Measurements from ENCODE around the gene EPB41. TPM values are rescaled to one million over a fixed set of nuclear protein-coding genes. Genes with fewer than 3 reads are reported as not detected.

EPB41 gene
- total and polyA plus RNA-seq, 2 of the 8 experiments (the other 6 are each of a cell fraction or from before 2014, with no cell fraction given), result 36.7 to 109 TPM

DNA sequence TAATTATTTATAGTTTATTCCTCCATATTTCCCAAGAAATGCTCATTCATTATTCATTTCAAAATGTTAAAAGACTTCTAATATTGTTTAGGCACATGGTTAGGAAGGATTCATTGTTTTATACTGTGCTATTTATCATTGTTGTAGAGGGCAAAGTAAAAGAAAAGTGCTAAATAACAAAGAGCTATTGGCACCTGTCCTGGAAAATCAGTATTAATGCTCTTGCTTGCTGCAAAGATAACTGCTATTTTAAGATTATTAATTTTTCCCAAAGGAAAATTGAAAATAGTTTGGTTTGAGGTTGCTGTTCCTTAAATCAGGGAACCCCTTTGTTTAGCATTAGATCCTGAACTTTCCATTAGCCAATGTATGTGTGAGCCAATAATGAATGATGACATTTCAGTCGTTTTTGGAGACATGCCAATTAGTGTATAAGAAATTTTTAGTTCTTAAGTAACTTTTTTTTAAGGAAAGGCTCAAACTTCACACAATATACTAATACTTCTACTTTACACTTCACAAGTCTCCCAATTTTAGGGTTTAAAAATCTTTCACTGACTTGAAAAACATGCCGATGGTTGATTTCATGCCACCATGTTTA, 39.9 kb downstream of the EPB41 start (continued):
- TF ChIP-seq SP2 (IDR thresholded peaks at IDR 0.05; ENCODE audit: low read length) (no peak), ASH2L (IDR thresholded peaks at IDR 0.05; ENCODE audit: low read length) (no peak), POU5F1 (IDR thresholded peaks at IDR 0.05; ENCODE audit: low read depth, low read length) (no peak)
- TF ChIP-seq, protein P1, sequence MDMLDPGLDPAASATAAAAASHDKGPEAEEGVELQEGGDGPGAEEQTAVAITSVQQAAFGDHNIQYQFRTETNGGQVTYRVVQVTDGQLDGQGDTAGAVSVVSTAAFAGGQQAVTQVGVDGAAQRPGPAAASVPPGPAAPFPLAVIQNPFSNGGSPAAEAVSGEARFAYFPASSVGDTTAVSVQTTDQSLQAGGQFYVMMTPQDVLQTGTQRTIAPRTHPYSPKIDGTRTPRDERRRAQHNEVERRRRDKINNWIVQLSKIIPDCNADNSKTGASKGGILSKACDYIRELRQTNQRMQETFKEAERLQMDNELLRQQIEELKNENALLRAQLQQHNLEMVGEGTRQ (IDR thresholded peaks at IDR 0.05; ENCODE audit: low read length), result no peak
